SK-N-MC (cell line): ENCODE measurements around the gene CTNND2.

ENCODE experiments used
- EZH2 ChIP-seq: fragments of 200-600 bp; sonication (generic); IDR thresholded peaks from one replicate; pipeline ENCODE4 v1.6.1; 2017; ENCODE audit warnings: antibody characterized with exemption
- POLR2AphosphoS5 ChIP-seq: IDR thresholded peaks from 2 replicates; pipeline ENCODE4 v1.6.1; 2012; ENCODE audit warnings: mild to moderate bottlenecking, low read depth, low read length, borderline replicate concordance

DNA sequence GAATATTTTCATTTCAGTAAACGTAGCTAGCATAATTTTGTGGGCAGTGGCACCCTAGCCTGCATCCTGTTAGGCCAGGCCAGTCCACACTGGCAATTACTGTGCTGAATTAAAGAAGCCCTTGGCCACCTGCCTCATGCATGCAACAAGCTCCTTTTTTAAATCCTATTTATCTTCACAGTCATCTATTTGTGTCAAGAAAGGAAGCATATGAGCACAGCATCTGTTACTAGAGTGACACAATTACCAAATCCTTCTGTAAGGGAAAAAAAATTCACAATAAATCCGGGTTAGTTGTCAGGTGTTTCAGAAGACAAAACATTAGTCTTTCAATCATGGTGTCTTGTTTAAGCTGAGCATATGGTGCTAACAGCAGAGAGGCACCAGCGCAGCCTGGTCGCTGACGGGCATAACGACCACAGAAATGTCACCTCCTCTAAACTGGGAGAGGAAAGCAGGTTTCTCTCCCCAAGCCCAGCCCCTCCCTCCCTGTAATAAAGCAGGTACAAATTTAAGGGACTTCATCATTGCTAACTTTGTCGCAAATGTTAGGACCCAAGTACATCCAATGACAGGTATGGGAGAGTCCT, 520.6 kb downstream of the CTNND2 start:
- TF ChIP-seq POLR2AphosphoS5 (no peak), EZH2 (no peak)
